ENCODE data around the gene TSHR. TPM values are rescaled to one million over a fixed set of nuclear protein-coding genes. Genes with fewer than 3 reads are reported as not detected.

TSHR gene
- total RNA-seq, 2 donors from 2014 or later: 0.63 TPM; not detected in 1

- no peak for ATAC-seq (ENCODE audit: insufficient number of reproducible peaks, low FRiP score, low read depth)
- Histone ChIP-seq H3K4me3 (no peak overlapping the region), H3K4me1 (ENCODE audit: control insufficient read depth in 1 of 2, low read depth in 2 of 2) (peaks cover 3 to 11% of the 10 kb centered on the region in 2 donors), H3K36me3 (peaks cover 9% of the 10 kb centered on the region), H3K27ac (no peak overlapping the region), H3K9me3 (no peaks in the 10 kb centered on the region), H3K27me3 (replicated peaks; ENCODE audit: insufficient read depth) (no peaks in the 10 kb centered on the region)
- no peak for TF ChIP-seq CTCF (IDR thresholded peaks at IDR 0.05)
- DNase-seq (ENCODE audit: low spot score): no peak
Observed at GRCh38 chr14:81187832-81188522, 232.6 kb downstream of the TSHR start.

DNA sequence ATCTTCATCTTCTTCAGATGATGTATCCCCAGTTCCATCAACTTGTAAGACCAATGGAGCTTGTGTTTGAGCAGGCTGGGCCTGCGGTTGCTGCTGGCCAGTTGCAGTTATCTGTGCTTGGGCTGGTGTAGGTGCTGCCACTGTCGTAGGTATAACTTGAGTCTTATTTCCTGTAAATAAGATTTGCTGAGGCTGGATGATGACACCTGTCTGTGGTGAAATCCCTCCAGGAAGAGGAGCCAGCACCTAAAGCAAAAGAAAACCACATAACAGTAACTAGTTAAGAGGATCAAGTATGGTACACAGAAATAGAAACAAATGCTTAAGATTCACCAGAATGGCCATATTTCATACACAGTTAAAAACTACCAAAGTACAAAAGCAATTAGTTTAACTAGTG is 237.2 kb downstream of the TSHR start:
- DNase-seq (ENCODE audit: low spot score): no peak
- TF ChIP-seq CTCF (IDR thresholded peaks at IDR 0.05): no peak

DNA sequence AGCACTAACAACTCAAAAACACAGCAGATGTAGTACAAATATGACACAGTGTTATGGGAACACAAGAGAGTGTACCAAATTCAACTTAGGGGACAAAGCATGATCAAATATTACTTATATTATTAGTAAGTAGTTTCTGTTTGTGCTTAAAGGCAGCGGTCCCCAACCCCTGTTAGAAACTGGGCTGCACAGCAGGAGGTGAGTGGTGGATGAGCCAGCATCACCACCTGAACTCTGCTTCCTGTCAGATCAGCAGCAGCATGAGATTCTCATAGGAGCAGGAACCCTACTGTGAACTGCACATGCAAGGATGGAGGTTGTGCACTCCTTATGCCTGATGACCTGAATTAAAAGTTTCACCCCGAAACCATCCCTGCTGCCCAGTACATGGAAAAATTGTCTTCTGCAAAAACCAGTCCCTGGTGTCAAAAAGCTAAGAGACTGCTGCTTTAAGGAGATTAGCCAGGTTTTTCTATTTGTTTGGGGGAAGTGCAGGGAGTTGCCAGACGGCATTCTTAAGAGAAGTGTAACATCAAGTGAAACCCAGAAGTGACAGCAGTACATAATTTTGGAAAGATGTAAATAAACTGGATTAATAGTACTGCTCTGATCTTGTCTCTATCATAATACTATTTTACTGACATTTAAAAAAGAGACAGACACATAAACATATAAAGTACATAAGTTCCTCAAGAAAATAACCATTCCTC is 238.7 kb downstream of the TSHR start:
- Histone ChIP-seq H3K36me3 (peaks cover 36% of the 10 kb centered on the region), H3K4me1 (ENCODE audit: control insufficient read depth in 1 of 2, low read depth in 2 of 2) (no peaks in the 10 kb centered on the region), H3K27me3 (replicated peaks; ENCODE audit: insufficient read depth) (no peaks in the 10 kb centered on the region), H3K9me3 (no peaks in the 10 kb centered on the region), H3K4me3 (no peak overlapping the region), H3K27ac (no peak overlapping the region)
- no peak for DNase-seq (ENCODE audit: low spot score)
- no peak for TF ChIP-seq CTCF (IDR thresholded peaks at IDR 0.05)
- ATAC-seq (ENCODE audit: insufficient number of reproducible peaks, low FRiP score, low read depth): no peak

More for the DNA sequence above, 237.2 kb downstream of the TSHR start:
- no peaks in the 10 kb centered on the region for H3K9me3 ChIP-seq
- H3K27me3 ChIP-seq (replicated peaks; ENCODE audit: insufficient read depth): no peaks in the 10 kb centered on the region
- peaks cover 40% of the 10 kb centered on the region for H3K36me3 ChIP-seq
- no peaks in the 10 kb centered on the region for H3K4me1 ChIP-seq (ENCODE audit: control insufficient read depth in 1 of 2, low read depth in 2 of 2)
- no peak for ATAC-seq (ENCODE audit: insufficient number of reproducible peaks, low FRiP score, low read depth)
- no peak overlapping the region for H3K4me3 ChIP-seq
- H3K27ac ChIP-seq: no peak overlapping the region

Other genes starting within 250 kb of the TSHR start
- 1 to 10 TPM; 2.1 to 4.7 TPM for gene CEP128, start 13.9 kb upstream of the TSHR start, total RNA-seq

Measured in thoracic aorta (tissue), 2 donors.